PC-9 (cell line): ENCODE measurements around the gene HHIPL1. TPM values are rescaled to one million over a fixed set of nuclear protein-coding genes. Genes with fewer than 3 reads are reported as not detected.

Experiments used
- BruUV-seq: library from RNA; stranded (reverse); fragments of 400-500 nt; replicated peaks from 2 replicates; lab custom pipeline; 2021; lab: Mats Ljungman, UMichigan
- CTCF ChIA-PET: fragments of 300-600 bp; sonication (Branson Sonifier 250); formaldehyde crosslinking; loops from one replicate; lab custom pipeline; 2022; ENCODE audit warnings: antibody characterized with exemption; lab: Charles Lee
- POLR2A ChIA-PET: fragments of 300-600 bp; sonication (Branson Sonifier 250); formaldehyde crosslinking; loops from one replicate; lab custom pipeline; 2022; ENCODE audit warnings: antibody characterized with exemption; ENCODE audit not compliant: unreplicated experiment; lab: Charles Lee
- DNase-seq, 2 experiments: peaks; one replicate each; pipeline versions ENCODE4 v3.0.0 to v3.0.0-alpha.2; 2015 to 2022; ENCODE audit warnings: mixed read lengths in 1 of 2
- H2AFZ ChIP-seq: fragments of 200-600 bp; sonication (generic); 2 replicates; pipeline ENCODE4 v1.8.1; 2017; ENCODE audit warnings: antibody characterized with exemption
- H3F3A ChIP-seq: fragments of 200-600 bp; sonication (generic); 2 replicates; pipeline ENCODE4 v1.8.1; 2017; ENCODE audit warnings: antibody characterized with exemption, mild to moderate bottlenecking, low read depth; ENCODE audit not compliant: insufficient read depth
- H3K27ac ChIP-seq: fragments of 200-600 bp; sonication (generic); 2 replicates; pipeline ENCODE4 v1.6.1; 2016; ENCODE audit warnings: mixed run types
- H3K27me3 ChIP-seq: fragments of 200-600 bp; sonication (generic); 2 replicates; pipeline ENCODE4 v1.6.1; 2016; ENCODE audit warnings: low read depth, mixed run types; ENCODE audit not compliant: insufficient read depth
- H3K36me3 ChIP-seq: fragments of 200-600 bp; sonication (generic); 2 replicates; pipeline ENCODE4 v1.6.1; 2016; ENCODE audit warnings: low read depth, mixed run types
- H3K4me1 ChIP-seq: fragments of 200-600 bp; sonication (generic); replicated peaks from 2 replicates; pipeline ENCODE4 v1.6.1; 2016; ENCODE audit warnings: mixed run types; ENCODE audit not compliant: insufficient read depth
- H3K4me2 ChIP-seq: fragments of 200-600 bp; sonication (generic); 2 replicates; pipeline ENCODE4 v1.6.1; 2017; ENCODE audit warnings: mixed run types
- H3K4me3 ChIP-seq: fragments of 200-600 bp; sonication (generic); 2 replicates; pipeline ENCODE4 v1.6.1; 2016; ENCODE audit warnings: mixed run types
- H3K79me2 ChIP-seq: fragments of 200-600 bp; sonication (generic); 2 replicates; pipeline ENCODE4 v1.6.1; 2017; ENCODE audit warnings: low read depth, mixed run types
- H3K9me2 ChIP-seq: fragments of 200-600 bp; sonication (generic); 2 replicates; pipeline ENCODE4 v1.8.1; 2017; ENCODE audit warnings: mild to moderate bottlenecking; ENCODE audit not compliant: insufficient read depth
- H3K9me3 ChIP-seq: fragments of 200-600 bp; sonication (generic); 2 replicates; pipeline ENCODE4 v1.8.1; 2016; ENCODE audit warnings: low read depth; ENCODE audit not compliant: insufficient read depth
- H4K20me1 ChIP-seq: fragments of 200-600 bp; sonication (generic); 2 replicates; pipeline ENCODE4 v1.8.1; 2017; ENCODE audit not compliant: insufficient read depth
- EZH2 ChIP-seq: fragments of 200-600 bp; sonication (generic); IDR thresholded peaks from 2 replicates; pipeline ENCODE4 v1.8.0; 2017; ENCODE audit warnings: antibody characterized with exemption, low read depth
- intact Hi-C: fragments of 100-400 bp; cut with micrococcal nuclease; formaldehyde crosslinking; loops from one replicate; pipeline ENCODE4 v1.10.0; 2022; ENCODE audit not compliant: unreplicated experiment
- total RNA-seq: library from RNA; stranded (reverse); gene quantifications from 2 replicates; pipeline ENCODE4 v1.2.3, GENCODE V29; 2021
- TF ChIP-seq, protein P1 (sequence below): fragments of 200-600 bp; sonication (generic); conservative IDR thresholded peaks from 2 replicates; pipeline ENCODE4 v1.6.1; 2017; ENCODE audit warnings: mixed run types, antibody characterized with exemption, mild to moderate bottlenecking, moderate library complexity

Gene HHIPL1
- total RNA-seq, 1 experiment from 2014 or later = 0.28 TPM

DNA sequence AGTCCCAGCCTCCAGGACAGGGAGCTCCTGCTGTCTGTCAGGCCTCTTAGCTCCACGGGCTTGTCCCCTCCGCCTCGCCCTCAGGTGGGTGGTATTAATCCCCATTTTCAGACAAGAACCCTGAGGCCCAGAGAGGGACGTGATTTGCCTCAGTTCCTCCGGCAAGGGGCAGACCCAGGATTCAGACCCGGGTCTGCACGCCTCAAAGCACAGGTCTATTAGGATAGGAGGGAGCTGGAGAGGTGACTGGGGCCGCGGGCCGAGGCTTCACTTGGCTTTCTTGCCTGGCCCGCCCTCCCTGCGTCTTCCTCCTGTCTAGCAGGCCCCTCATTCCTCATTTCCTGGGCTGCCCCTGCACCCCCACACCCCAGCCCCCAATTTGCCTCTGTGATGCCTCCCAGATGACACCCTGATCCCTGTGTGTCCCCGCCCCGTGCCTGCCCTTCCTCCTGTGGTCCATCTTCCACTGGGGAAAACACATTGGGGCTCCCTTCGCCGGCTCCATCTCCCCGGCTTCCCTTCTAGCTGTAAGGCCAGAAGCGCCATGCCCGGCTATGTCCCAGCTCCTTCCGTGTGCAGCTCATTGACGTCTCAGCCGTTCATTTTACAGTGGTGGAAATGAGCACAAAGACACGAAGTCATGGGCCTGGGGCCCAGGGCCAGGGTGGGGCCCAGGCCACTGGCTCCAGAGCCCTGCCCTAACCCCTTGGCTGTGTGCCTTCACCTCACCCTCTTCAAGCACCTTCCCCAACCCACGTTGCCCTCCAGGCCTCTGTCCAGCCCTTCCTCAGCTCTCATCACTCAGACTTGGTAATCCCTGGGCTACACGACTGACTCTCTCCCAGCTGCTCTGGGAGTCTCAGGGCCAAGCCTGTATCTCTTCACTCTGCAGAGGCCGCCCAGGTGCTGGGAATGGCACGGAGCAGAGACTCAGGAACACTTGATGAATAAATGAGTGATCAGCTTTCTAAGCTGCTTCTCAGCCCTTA, 23.7 kb downstream of the HHIPL1 start:
- no peaks in the 10 kb centered on the region for H3K27me3 ChIP-seq
- H2AFZ ChIP-seq = no peak overlapping the region
- BruUV-seq = no TSS peak
- no peak overlapping the region for H3K4me2 ChIP-seq
- H3K9me2 ChIP-seq = no peaks in the 10 kb centered on the region
- TF ChIP-seq EZH2 = no peak
- TF ChIP-seq, protein P1, sequence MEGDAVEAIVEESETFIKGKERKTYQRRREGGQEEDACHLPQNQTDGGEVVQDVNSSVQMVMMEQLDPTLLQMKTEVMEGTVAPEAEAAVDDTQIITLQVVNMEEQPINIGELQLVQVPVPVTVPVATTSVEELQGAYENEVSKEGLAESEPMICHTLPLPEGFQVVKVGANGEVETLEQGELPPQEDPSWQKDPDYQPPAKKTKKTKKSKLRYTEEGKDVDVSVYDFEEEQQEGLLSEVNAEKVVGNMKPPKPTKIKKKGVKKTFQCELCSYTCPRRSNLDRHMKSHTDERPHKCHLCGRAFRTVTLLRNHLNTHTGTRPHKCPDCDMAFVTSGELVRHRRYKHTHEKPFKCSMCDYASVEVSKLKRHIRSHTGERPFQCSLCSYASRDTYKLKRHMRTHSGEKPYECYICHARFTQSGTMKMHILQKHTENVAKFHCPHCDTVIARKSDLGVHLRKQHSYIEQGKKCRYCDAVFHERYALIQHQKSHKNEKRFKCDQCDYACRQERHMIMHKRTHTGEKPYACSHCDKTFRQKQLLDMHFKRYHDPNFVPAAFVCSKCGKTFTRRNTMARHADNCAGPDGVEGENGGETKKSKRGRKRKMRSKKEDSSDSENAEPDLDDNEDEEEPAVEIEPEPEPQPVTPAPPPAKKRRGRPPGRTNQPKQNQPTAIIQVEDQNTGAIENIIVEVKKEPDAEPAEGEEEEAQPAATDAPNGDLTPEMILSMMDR = no peak
- intact Hi-C loops = no loop called here
- H3K36me3 ChIP-seq = no peaks in the 10 kb centered on the region
- CTCF ChIA-PET = no interaction called here
- no peaks in the 10 kb centered on the region for H3K4me1 ChIP-seq
- H3K27ac ChIP-seq = no peak overlapping the region
- POLR2A ChIA-PET = interaction anchor here (0.7 kb wide), 1 partner anchor 217 kb away, joined by 5 read pairs; no protein-coding TSS in a partner anchor
- H3K79me2 ChIP-seq = no peaks in the 10 kb centered on the region
- no peak overlapping the region for H3K4me3 ChIP-seq
- no peaks in the 10 kb centered on the region for H4K20me1 ChIP-seq
- no peak for DNase-seq
- H3K9me3 ChIP-seq = no peaks in the 10 kb centered on the region
- no peaks in the 10 kb centered on the region for H3F3A ChIP-seq

DNA sequence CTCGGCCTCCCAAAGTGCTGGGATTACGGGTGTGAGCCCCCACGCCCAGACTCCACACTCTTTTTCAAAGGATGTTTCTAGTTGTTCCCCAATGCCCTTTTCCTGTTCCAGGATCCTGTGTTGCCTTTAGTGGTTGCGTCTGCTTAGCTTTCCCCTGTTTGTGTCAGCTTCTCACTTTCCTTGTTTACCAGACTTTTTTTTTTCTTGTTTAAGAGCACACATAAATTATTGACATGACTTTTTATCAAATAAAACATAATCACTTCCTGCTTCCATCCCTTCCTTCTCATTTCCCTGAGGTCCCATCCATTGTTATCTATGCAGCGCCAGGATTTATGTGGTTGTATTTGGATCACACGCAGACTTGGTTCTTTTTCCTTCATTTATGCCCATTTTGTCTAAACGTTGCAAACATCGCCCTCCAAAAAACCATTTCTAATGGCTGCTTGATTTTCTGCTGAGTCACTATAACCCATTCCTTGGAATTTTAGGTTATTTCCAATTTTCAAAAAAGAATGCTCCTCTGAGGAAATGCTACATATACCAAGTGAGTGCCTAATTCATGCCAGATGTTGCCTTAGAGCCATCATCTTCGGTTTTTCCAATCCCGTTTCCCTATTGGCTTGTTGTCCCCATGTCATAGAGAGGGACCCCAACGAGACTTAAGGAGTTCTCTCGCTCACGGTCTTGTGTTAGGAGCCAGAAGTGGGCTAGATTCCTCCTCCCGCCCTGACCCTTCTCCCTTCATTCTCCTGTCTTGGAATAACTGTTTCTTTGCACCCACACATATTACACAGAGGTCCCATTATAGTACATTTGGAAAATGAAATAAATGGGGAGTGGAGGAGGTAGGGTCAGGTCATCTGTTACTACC, 25.7 kb downstream of the HHIPL1 start:
- TF ChIP-seq EZH2 = no peak
- TF ChIP-seq, protein P1 = no peak
- Histone ChIP-seq H2AFZ (no peak overlapping the region), H3K9me2 (no peaks in the 10 kb centered on the region), H3F3A (no peaks in the 10 kb centered on the region), H3K9me3 (no peaks in the 10 kb centered on the region), H3K4me3 (no peak overlapping the region), H3K27me3 (no peaks in the 10 kb centered on the region), H3K4me2 (no peak overlapping the region), H3K27ac (no peak overlapping the region), H3K36me3 (no peaks in the 10 kb centered on the region), H3K79me2 (no peaks in the 10 kb centered on the region), H3K4me1 (no peaks in the 10 kb centered on the region), H4K20me1 (no peaks in the 10 kb centered on the region)
- intact Hi-C loops = no loop called here
- BruUV-seq = no TSS peak
- no peak for DNase-seq
- ChIA-PET POLR2A (no interaction called here), CTCF (no interaction called here)
